IPS-20b (cell line): Measurements from ENCODE around the gene UBE2G1.

ENCODE experiments used
- H3K27ac ChIP-seq: one replicate; pipeline ENCODE4 v1.5.1; 2013; ENCODE audit warnings: low read length
- H3K27me3 ChIP-seq: 2 replicates; pipeline ENCODE4 v1.6.1; 2013; ENCODE audit warnings: mild to moderate bottlenecking, low read length, inconsistent platforms; ENCODE audit not compliant: insufficient read depth
- H3K36me3 ChIP-seq: 2 replicates; pipeline ENCODE4 v1.6.1; 2013; ENCODE audit warnings: low read depth, mild to moderate bottlenecking, inconsistent platforms, low read length, moderate library complexity; ENCODE audit not compliant: insufficient read depth
- H3K4me1 ChIP-seq: 2 replicates; pipeline ENCODE4 v1.6.1; 2013; ENCODE audit warnings: mild to moderate bottlenecking, control low read depth, inconsistent platforms, low read length, moderate library complexity; ENCODE audit not compliant: insufficient read depth
- H3K4me3 ChIP-seq: 2 replicates; pipeline ENCODE4 v1.5.1; 2013; ENCODE audit warnings: mild to moderate bottlenecking, low read length, inconsistent platforms
- H3K9ac ChIP-seq: 2 replicates; pipeline ENCODE4 v1.6.1; 2013; ENCODE audit warnings: low read depth, mild to moderate bottlenecking, inconsistent platforms, low read length, moderate library complexity
- H3K9me3 ChIP-seq: 2 replicates; pipeline ENCODE4 v1.6.1; 2013; ENCODE audit warnings: mild to moderate bottlenecking, low read depth, low read length, inconsistent platforms; ENCODE audit not compliant: insufficient read depth

The UBE2G1 gene

DNA sequence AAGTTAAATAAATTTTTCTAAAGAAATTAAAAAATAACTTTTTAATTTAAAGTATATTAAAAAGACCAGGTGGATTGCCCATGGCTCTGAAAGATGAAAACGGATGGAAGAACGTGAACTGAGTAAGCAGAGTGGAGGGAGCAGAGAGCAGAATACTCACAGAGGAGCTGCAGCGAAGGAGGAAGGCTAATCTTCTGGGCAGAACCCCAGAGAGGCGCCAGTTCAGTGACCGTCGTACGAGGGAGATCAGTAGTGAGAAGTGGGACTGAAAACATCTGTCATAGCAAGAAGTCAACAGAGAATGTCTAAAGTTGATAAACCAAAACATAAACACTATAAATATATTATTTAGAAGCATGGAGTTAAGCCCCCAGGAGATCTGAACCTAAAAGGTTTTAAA lies 34.9 kb downstream of the UBE2G1 start:
- Histone ChIP-seq H3K9ac (no peak overlapping the region), H3K27me3 (no peaks in the 10 kb centered on the region), H3K4me1 (peaks cover 15% of the 10 kb centered on the region; the same call in 1 of the 2 replicates), H3K9me3 (no peaks in the 10 kb centered on the region), H3K27ac (no peak overlapping the region), H3K4me3 (no peak overlapping the region), H3K36me3 (peaks cover 11% of the 10 kb centered on the region)

DNA sequence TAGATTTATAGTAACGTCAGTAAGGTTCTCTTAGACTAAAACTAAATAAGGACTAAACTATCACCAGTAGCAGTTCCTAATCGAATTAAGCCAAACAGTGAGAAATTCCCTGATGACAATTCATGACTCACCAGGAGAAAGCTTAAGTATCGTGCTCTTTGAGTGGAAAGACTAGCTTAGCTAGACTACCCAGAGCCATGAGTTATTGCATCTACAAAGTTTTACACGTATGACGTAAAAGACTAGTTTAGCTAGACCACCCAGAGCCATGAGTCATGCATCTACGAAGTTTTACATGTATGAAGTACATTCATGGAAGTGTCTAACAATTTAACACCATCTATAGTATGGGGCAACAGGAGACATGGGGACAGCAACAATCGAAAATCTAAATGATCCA lies 36.6 kb downstream of the UBE2G1 start:
- Histone ChIP-seq H3K9ac (no peak overlapping the region), H3K4me1 (peaks cover 15% of the 10 kb centered on the region; the same call in 1 of the 2 replicates), H3K4me3 (no peak overlapping the region), H3K27ac (no peak overlapping the region), H3K9me3 (no peaks in the 10 kb centered on the region), H3K27me3 (no peaks in the 10 kb centered on the region), H3K36me3 (peaks cover 11% of the 10 kb centered on the region)

DNA sequence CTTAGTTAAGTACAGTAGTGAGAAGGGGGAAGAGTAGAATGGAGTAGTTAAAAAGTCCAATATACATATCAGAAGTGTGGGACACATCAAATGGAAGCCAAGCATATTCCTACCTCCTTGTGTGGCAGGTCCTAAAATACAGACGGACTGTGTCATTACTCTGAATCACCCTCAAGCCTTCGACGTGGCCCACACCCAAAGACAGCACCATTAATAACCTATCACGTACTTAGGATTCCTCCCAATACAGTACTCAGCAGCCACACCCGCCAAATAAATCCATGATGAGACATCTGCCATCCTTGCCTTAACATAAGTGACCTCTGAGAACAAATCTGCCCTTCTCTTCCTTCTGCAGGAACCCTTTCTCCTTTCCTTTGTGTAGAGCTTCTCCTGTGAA lies 38.9 kb downstream of the UBE2G1 start:
- H3K27me3 ChIP-seq: no peaks in the 10 kb centered on the region
- H3K27ac ChIP-seq: no peak overlapping the region
- H3K9me3 ChIP-seq: no peaks in the 10 kb centered on the region
- H3K4me3 ChIP-seq: no peak overlapping the region
- H3K4me1 ChIP-seq: peaks cover 7% of the 10 kb centered on the region; the same call in 1 of the 2 replicates
- peaks cover 7% of the 10 kb centered on the region for H3K36me3 ChIP-seq
- no peak overlapping the region for H3K9ac ChIP-seq

DNA sequence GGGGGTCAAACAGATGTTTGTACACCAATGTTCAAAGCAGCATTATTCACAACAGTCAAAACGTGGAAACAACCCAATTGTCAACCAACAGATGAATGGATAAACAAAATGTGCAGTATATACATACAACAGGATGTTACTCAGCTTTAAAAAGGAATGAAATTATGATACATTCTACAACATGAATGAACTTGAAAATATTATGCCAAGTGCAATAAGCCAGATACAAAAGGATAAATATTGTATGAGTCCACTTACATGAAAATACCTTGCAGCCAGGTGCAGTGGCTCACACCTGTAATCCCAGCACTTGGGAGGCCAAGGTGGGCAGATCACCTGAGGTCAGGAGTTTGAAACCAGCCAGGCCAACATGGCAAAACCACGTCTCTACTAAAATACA lies 39.9 kb downstream of the UBE2G1 start:
- Histone ChIP-seq H3K4me3 (no peak overlapping the region), H3K36me3 (peaks cover 7% of the 10 kb centered on the region), H3K9me3 (no peaks in the 10 kb centered on the region), H3K9ac (no peak overlapping the region), H3K27ac (no peak overlapping the region), H3K27me3 (no peaks in the 10 kb centered on the region), H3K4me1 (0 out of 2 replicates have a peak, but pooled peaks cover 3% of the 10 kb centered on the region)

DNA sequence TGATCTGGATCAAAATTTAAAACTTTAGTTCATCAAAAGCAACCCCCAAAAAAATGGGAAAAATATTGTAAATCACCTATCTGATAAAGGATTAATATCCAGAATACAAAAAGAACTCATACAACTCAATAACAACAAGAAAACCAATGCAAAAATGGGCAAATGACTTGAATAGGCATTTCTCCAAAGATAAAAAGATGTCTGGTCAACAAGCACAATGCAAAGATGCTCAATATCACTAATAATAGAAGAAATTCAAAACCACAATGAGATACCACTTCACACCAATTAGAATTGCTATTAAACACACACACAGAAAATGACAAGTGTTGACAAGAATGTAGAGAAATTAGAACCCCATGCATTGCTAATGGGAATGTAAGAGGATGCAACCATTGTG lies 40.4 kb downstream of the UBE2G1 start:
- 0 out of 2 replicates have a peak, but pooled peaks cover 3% of the 10 kb centered on the region for H3K4me1 ChIP-seq
- H3K27me3 ChIP-seq: no peaks in the 10 kb centered on the region
- peaks cover 7% of the 10 kb centered on the region for H3K36me3 ChIP-seq
- no peaks in the 10 kb centered on the region for H3K9me3 ChIP-seq
- H3K9ac ChIP-seq: no peak overlapping the region
- H3K4me3 ChIP-seq: no peak overlapping the region
- H3K27ac ChIP-seq: no peak overlapping the region

DNA sequence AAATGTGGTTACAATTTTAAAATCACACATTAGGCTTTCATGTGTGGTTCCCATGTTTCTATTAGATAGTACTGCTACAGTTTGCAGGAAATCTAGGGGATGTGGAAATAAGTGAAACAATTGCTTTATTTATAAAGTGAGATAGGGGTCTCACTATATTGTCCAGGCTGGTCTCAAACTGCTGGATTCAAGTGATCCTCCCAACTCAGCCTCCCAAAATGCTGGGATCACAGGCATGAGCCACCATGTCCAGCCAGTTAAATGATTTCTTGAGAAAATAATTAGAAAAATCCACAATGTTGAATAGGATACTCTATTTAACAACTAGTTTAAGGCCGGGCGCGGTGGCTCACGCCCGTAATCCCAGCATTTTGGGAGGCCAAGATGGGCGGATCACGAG lies 42.0 kb downstream of the UBE2G1 start:
- H3K27me3 ChIP-seq: no peaks in the 10 kb centered on the region
- H3K9ac ChIP-seq: no peak overlapping the region
- H3K9me3 ChIP-seq: no peaks in the 10 kb centered on the region
- H3K27ac ChIP-seq: no peak overlapping the region
- H3K4me3 ChIP-seq: no peak overlapping the region
- peaks cover 7% of the 10 kb centered on the region for H3K36me3 ChIP-seq
- 0 out of 2 replicates have a peak, but pooled peaks cover 3% of the 10 kb centered on the region for H3K4me1 ChIP-seq

DNA sequence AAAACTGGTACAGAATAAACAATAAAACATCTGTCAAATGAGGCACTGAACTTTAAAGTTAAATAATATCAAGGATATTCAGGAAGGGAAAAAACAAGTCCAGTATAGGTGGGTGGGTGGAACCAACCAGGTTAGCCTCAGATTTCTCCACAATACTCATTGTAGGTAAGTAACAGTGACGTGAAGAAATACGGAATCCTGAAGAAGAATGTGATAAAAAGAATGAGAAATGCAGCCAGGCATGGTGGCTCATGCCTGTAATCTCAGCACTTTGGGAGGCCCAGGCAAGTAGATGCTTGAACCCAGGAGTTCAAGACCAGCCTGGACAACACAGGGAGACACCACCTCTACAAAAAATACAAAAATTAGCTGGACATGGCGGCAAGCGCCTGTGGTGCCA lies 47.3 kb downstream of the UBE2G1 start:
- no peaks in the 10 kb centered on the region for H3K27me3 ChIP-seq
- H3K4me1 ChIP-seq: peaks cover 3% of the 10 kb centered on the region
- H3K27ac ChIP-seq: no peak overlapping the region
- H3K4me3 ChIP-seq: no peak overlapping the region
- no peaks in the 10 kb centered on the region for H3K36me3 ChIP-seq
- H3K9me3 ChIP-seq: no peaks in the 10 kb centered on the region
- H3K9ac ChIP-seq: no peak overlapping the region

DNA sequence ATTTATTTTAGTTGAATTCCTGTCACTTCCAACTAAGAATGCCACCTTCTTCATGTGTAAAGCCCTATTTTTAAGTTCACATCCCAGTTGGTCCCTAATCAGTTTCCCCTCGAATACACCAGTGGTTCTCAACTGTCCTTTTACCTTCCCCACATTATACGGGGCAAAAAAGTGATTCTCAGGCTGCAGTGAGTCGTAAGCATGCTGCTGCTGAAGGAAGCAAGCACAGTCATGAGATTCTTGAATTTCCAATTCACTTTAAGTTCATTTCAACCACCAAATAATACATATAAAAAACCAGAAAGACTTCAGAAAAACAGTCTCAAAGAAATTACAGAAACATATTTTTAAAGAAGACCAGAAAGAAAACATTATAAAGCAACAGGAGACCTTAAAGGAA lies 47.9 kb downstream of the UBE2G1 start:
- no peaks in the 10 kb centered on the region for H3K36me3 ChIP-seq
- H3K9ac ChIP-seq: no peak overlapping the region
- H3K27ac ChIP-seq: no peak overlapping the region
- H3K4me1 ChIP-seq: peaks cover 9% of the 10 kb centered on the region
- no peak overlapping the region for H3K4me3 ChIP-seq
- no peaks in the 10 kb centered on the region for H3K9me3 ChIP-seq
- H3K27me3 ChIP-seq: no peaks in the 10 kb centered on the region

DNA sequence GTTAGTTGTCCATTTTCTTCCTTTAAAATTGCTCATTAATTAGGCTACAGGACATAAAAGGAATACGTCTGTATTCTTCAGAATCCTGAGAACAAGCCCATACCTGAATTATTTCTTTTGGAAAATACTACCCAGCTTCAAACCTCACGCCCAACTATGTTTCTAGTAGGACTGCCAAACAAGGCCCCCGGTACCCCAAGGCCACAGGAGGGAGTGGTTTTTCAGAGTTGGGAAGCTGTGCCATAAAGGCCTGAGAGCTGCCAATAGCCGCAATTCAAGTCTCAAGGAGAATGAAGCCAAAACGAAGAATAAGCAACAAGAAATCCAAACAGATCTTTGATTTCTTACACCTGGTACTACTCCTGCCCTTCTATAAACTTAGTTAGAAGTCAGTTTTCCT lies 48.3 kb downstream of the UBE2G1 start:
- H3K27ac ChIP-seq: no peak overlapping the region
- H3K9me3 ChIP-seq: no peaks in the 10 kb centered on the region
- H3K9ac ChIP-seq: no peak overlapping the region
- peaks cover 11% of the 10 kb centered on the region for H3K4me1 ChIP-seq
- no peaks in the 10 kb centered on the region for H3K36me3 ChIP-seq
- H3K27me3 ChIP-seq: no peaks in the 10 kb centered on the region
- H3K4me3 ChIP-seq: no peak overlapping the region

DNA sequence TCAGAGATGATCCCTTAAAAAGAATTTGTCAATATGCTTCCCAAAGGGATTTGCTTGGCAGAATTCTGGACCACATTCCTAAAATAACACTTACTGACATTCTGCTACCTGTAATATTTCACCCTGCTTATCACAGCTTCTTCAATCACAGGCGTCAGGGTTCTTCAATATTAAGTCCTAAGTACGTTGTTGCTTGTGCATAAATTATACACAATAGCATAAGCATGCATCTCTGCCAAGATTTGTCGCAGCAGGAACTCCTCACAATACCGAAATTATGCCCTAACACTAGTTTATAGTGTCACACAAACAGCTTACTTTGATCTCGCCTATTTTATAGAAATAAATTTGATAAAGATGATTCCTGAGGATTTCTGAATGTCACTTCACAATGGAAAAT lies 48.9 kb downstream of the UBE2G1 start:
- Histone ChIP-seq H3K9me3 (no peaks in the 10 kb centered on the region), H3K4me1 (peaks cover 11% of the 10 kb centered on the region), H3K27ac (no peak overlapping the region), H3K27me3 (no peaks in the 10 kb centered on the region), H3K36me3 (no peaks in the 10 kb centered on the region), H3K9ac (no peak overlapping the region), H3K4me3 (no peak overlapping the region)

DNA sequence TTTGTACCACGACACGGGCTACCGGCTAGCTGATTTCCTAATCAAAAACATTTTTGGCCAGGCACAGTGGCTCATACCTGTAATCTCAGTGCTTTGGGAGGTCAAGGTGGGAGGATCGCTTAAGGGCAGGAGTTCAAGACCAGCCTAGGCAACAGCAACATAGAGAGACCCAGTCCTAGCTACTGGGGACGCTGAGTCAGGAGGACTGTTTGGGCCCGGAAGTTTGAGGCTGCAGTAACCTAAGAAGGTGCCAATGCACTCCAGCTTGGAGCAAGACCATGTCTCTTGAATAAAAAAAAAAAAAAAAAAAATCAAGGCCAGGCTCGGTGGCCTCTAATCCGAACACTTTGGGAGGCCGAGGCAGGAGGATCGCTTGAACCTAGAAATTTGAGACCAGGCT lies 49.8 kb downstream of the UBE2G1 start:
- Histone ChIP-seq H3K9ac (no peak overlapping the region), H3K9me3 (no peaks in the 10 kb centered on the region), H3K27ac (no peak overlapping the region), H3K27me3 (no peaks in the 10 kb centered on the region), H3K36me3 (no peaks in the 10 kb centered on the region), H3K4me1 (peaks cover 11% of the 10 kb centered on the region), H3K4me3 (no peak overlapping the region)

DNA sequence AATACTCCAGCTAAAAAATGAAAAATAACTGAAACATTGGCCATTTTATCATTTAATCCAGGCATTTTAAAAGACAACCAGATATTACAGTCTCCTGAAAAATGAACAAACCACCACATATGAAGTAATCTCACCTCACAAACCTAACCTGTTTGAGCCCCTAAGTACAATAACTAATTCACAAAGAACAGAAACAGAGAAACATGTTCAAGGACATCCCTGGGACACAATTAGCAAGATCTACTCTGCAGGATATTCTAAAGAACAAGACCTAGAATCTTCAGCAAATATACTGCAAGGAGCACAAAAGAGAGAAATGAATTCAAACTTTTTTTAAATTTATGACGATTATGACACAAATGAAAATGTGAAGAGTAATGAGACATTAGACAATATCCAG lies 51.9 kb downstream of the UBE2G1 start:
- no peaks in the 10 kb centered on the region; the same call in 1 of the 2 replicates for H3K36me3 ChIP-seq
- H3K4me3 ChIP-seq: no peak overlapping the region
- H3K9me3 ChIP-seq: no peaks in the 10 kb centered on the region
- H3K4me1 ChIP-seq: peaks cover 18% of the 10 kb centered on the region
- H3K27me3 ChIP-seq: no peaks in the 10 kb centered on the region
- H3K9ac ChIP-seq: no peak overlapping the region
- no peak overlapping the region for H3K27ac ChIP-seq

DNA sequence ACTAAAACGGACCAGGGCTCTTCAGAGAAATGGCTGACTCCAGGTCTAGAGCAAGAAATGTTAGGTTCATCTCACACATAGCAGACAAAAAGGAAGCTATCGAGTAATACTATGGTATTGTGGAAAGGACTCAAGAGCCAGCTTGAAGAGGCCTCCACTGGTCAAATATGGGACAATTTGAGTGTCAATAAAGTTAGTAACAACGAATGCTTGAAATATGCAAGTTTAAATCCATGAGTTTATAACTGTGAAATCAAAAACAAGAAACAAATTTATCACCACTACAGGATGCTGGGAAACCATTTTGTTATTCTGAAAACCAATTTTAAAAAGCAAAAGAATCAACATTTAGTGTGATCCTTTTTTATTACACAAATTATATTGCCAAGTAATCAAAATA lies 52.3 kb downstream of the UBE2G1 start:
- Histone ChIP-seq H3K4me1 (peaks cover 18% of the 10 kb centered on the region), H3K27me3 (no peaks in the 10 kb centered on the region), H3K4me3 (no peak overlapping the region), H3K36me3 (no peaks in the 10 kb centered on the region; the same call in 1 of the 2 replicates), H3K9ac (no peak overlapping the region), H3K27ac (no peak overlapping the region), H3K9me3 (no peaks in the 10 kb centered on the region)
